Chondrocyte (in vitro differentiated cells): ENCODE data around the gene SNIP1. TPM values are rescaled to one million over a fixed set of nuclear protein-coding genes. Genes with fewer than 3 reads are reported as not detected.

Experiments
- DNase-seq: peaks from one replicate; pipeline ENCODE4 v3.0.0; 2021; ENCODE audit warnings: mixed read lengths, low spot score
- H3K27ac Mint-ChIP-seq: one replicate; pipeline ENCODE4 v1.8.0; 2021; ENCODE audit warnings: mild to moderate bottlenecking, moderate library complexity, mixed read lengths; ENCODE audit not compliant: unreplicated experiment
- H3K27me3 Mint-ChIP-seq: 2 replicates; pipeline ENCODE4 v1.8.0; 2021; ENCODE audit warnings: low read depth, mixed read lengths
- H3K36me3 Mint-ChIP-seq: 2 replicates; pipeline ENCODE4 v1.8.0; 2021; ENCODE audit warnings: low read depth, mixed read lengths
- H3K4me1 Mint-ChIP-seq: 2 replicates; pipeline ENCODE4 v1.8.0; 2021; ENCODE audit warnings: low read depth, mild to moderate bottlenecking, mixed read lengths
- H3K4me3 Mint-ChIP-seq: one replicate; pipeline ENCODE4 v1.8.0; 2021; ENCODE audit warnings: mild to moderate bottlenecking, moderate library complexity, mixed read lengths; ENCODE audit not compliant: unreplicated experiment
- H3K9me3 Mint-ChIP-seq: 2 replicates; pipeline ENCODE4 v1.8.0; 2021; ENCODE audit warnings: low read depth, mixed read lengths
- CTCF ChIP-seq: fragments of 200-600 bp; sonication (generic); IDR thresholded peaks from 2 replicates; pipeline ENCODE4 v1.5.0; 2021; ENCODE audit warnings: antibody characterized with exemption, mild to moderate bottlenecking, moderate library complexity
- total RNA-seq: library from RNA; stranded (reverse); gene quantifications from 3 replicates; pipeline ENCODE4 v1.2.1, GENCODE V29; 2021

SNIP1 gene
- total RNA-seq, 1 donor from 2014 or later, result 15.6 TPM

GRCh38 chr1:37558411-37558810 is 4.3 kb upstream of the SNIP1 start:
- Mint-ChIP-seq H3K27ac (no peak overlapping the region), H3K27me3 (no peaks in the 10 kb centered on the region), H3K36me3 (peaks cover 2% of the 10 kb centered on the region), H3K9me3 (no peaks in the 10 kb centered on the region), H3K4me1 (peaks cover 18% of the 10 kb centered on the region), H3K4me3 (no peak overlapping the region)
- TF ChIP-seq CTCF, result no peak
- no peak for DNase-seq

GRCh38 chr1:37557402-37557801 is 3.3 kb upstream of the SNIP1 start:
- Mint-ChIP-seq H3K9me3 (no peaks in the 10 kb centered on the region), H3K4me1 (peaks cover 28% of the 10 kb centered on the region), H3K27ac (peak overlapping the region; percentile 59), H3K27me3 (no peaks in the 10 kb centered on the region), H3K36me3 (peaks cover 7% of the 10 kb centered on the region), H3K4me3 (peak overlapping the region; percentile 75)
- no peak for TF ChIP-seq CTCF
- DNase-seq, result no peak

DNA sequence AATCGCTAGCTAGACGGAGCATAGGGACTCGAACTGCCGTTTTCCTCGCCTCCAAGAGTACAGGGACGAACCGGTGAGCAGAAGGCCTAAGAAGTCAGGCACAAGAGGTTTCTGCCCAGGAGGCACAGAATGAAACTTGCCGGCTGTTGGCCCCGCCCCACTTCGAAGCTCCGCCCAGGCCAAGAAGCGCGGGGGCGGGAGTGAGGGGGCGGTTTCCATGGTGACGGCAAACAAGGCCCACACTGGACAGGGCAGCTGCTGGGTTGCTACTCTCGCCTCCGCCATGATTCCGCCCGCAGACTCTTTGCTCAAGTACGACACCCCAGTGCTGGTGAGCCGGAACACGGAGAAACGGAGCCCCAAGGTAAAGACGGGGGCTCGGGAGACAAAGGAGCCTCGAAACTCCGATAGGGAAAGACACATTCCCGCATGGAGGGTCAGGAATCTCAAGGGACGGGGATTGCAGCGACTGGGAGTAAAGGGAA is 2.7 kb upstream of the SNIP1 start, which contains the start of gene DNALI1:
Gene DNALI1 (plus strand): TSS at position 229 of the 485 bp plus-strand sequence. CDS start 55 bp downstream, at position 284.
- Mint-ChIP-seq H3K4me3 (peak within 1 kb of the TSS; percentile 75), H3K27me3 (no peaks in the 10 kb centered on the region), H3K9me3 (no peaks in the 10 kb centered on the region), H3K36me3 (peaks cover 5% of the 10 kb centered on the region), H3K4me1 (peaks cover 35% of the 10 kb centered on the region), H3K27ac (peak within 1 kb of the TSS; percentile 59)
- no peak for DNase-seq
- TF ChIP-seq CTCF, result no peak

DNA sequence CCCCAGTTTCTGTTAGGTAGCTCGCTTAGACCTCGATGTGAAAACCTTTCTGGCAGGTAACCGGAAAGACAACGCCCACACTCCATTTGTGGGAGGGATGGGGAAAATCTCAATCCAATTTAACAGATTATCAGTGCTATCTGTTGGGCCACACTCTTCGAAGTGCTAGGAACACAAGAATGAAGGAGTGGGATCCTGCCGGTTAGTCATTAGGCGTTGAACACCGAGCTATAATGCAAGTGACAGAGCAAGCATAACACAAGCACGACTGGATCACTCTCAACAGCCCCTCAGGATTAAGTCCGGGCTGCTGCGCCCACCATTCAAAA is 531 bp downstream of the SNIP1 start:
- Mint-ChIP-seq H3K9me3 (no peaks in the 10 kb centered on the region), H3K27me3 (no peaks in the 10 kb centered on the region), H3K27ac (peak overlapping the region; percentile 99), H3K4me1 (peaks cover 48% of the 10 kb centered on the region), H3K4me3 (peak overlapping the region; percentile 95), H3K36me3 (peaks cover 9% of the 10 kb centered on the region)
- no peak for DNase-seq
- no peak for TF ChIP-seq CTCF

DNA sequence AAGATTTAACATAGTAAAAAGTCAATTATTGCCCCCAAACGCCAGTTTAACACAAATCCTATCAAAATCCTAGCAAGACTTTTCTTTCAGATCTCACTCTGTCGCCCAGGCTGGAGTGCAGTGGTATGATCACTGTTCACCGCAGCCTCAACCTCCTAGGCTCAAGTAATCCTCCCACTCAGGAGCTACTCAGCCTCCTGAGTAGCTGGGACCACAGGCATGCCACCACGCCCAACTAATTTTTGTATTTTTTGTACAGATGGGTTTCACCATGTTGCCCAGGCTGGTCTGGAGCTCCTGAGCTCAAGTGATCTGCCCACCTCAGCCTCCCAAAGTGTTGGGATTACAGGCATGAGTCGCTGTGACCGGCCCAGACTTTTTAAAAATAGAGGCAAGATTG is 4.8 kb downstream of the SNIP1 start:
- peaks cover 36% of the 10 kb centered on the region for H3K4me1 Mint-ChIP-seq
- H3K27ac Mint-ChIP-seq, result peak overlapping the region; percentile 2
- H3K27me3 Mint-ChIP-seq, result no peaks in the 10 kb centered on the region
- DNase-seq, result no peak
- no peak for TF ChIP-seq CTCF
- H3K9me3 Mint-ChIP-seq, result no peaks in the 10 kb centered on the region
- H3K4me3 Mint-ChIP-seq, result no peak overlapping the region
- H3K36me3 Mint-ChIP-seq, result peaks cover 23% of the 10 kb centered on the region
